Left lung (tissue), 10 donors: ENCODE measurements around the gene CADM1. TPM values are rescaled to one million over a fixed set of nuclear protein-coding genes. Genes with fewer than 3 reads are reported as not detected.

Experiments used
- ATAC-seq: fragments of 200-7000 bp; cut with Tn5 transposase; one replicate; pipeline ENCODE4 v1.9.1; 2020; ENCODE audit warnings: moderate library complexity
- DNase-seq, 4 donors: peaks; one replicate each; pipeline ENCODE4 v3.0.0-alpha.2; 2013 to 2020
- H3K27ac ChIP-seq, 2 donors: fragments of 200-600 bp; sonication (generic) in 1 of 2; one replicate each; pipeline versions ENCODE4 v1.5.0 to v1.8.0; 2020 to 2021
- H3K27me3 ChIP-seq, 2 donors: fragments of 200-600 bp; sonication (generic) in 1 of 2; one replicate each; pipeline versions ENCODE4 v1.5.0 to v1.8.0; 2020 to 2021
- H3K36me3 ChIP-seq, 2 donors: fragments of 200-600 bp; sonication (generic) in 1 of 2; one replicate each; pipeline versions ENCODE4 v1.5.0 to v1.8.0; 2020 to 2021
- H3K4me1 ChIP-seq, 2 donors: fragments of 200-600 bp; one replicate each; pipeline ENCODE4 v1.8.0; 2021
- H3K4me3 ChIP-seq, 2 donors: fragments of 200-600 bp; sonication (generic) in 1 of 2; one replicate each; pipeline versions ENCODE4 v1.5.0 to v1.8.0; 2020 to 2021; ENCODE audit warnings: mild to moderate bottlenecking in 1 of 2
- H3K9me3 ChIP-seq, 2 donors: fragments of 200-600 bp; sonication (generic) in 1 of 2; one replicate each; pipeline versions ENCODE4 v1.5.0 to v1.8.0; 2020 to 2021
- intact Hi-C, 2 donors: fragments of 100-400 bp; cut with DNase I; formaldehyde crosslinking; loops; one replicate each; pipeline versions ENCODE4 v1.11.2 to v1.14.2; 2022
- polyA plus RNA-seq, 6 donors: library from polyadenylated mRNA; unstranded; fragments of 120-200 nt; gene quantifications; one replicate each; pipeline ENCODE4 v1.2.1, GENCODE V29; 2013; ENCODE audit not compliant: insufficient read length in 6 of 6
- total RNA-seq, 2 donors: library from RNA; stranded (reverse); fragmentation: NEBNext Ultra II Directional; extraction: Animal tissue kit (Norgen Biotek cat#: 25700); gene quantifications; one replicate each; pipeline ENCODE4 v1.2.1, GENCODE V29; 2021
- TF ChIP-seq, protein P1 (sequence below), 2 donors: fragments of 200-600 bp; sonication (generic) in 1 of 2; IDR thresholded peaks; one replicate each; pipeline versions ENCODE4 v1.5.0 to v1.8.0; 2021; ENCODE audit warnings: antibody characterized with exemption in 2 of 2
- donor health status: DM: no; HTN: yes; CAD: no.
- donor health status: DM: no; HTN: no; CAD: no.

CADM1 gene
- total and polyA plus RNA-seq, 8 donors: 105 to 307 (median 156) TPM

DNA sequence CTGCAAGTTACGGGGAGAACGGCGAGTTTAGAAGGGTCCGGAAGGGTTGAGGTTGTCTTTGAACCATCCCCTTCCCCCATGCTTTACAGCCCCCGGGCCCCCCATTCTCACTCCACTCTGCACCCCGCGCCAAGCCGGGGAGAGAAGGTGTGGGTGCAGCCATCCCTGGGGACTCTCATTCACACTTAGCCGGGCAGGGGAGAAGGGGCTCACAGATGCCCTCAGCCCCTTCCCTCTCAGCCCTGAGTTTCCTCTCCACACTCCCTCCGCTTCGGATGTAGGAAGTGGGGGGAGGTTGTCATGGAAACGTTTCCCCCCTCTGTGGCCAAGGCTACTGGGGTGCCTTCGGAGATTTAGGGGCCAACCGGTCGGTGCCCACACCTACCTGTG, 334 bp downstream of the CADM1 start:
- Histone ChIP-seq H3K4me3 (peak overlapping the region; percentile 47 to 72), H3K27ac (peak overlapping the region; percentile 68 to 81), H3K9me3 (no peaks in the 10 kb centered on the region), H3K36me3 (no peaks in the 10 kb centered on the region), H3K4me1 (peaks cover 0 to 31% of the 10 kb centered on the region in 2 donors), H3K27me3 (peaks cover 3 to 85% of the 10 kb centered on the region in 2 donors)
- peak; percentile 3 for ATAC-seq
- TF ChIP-seq, protein P1, sequence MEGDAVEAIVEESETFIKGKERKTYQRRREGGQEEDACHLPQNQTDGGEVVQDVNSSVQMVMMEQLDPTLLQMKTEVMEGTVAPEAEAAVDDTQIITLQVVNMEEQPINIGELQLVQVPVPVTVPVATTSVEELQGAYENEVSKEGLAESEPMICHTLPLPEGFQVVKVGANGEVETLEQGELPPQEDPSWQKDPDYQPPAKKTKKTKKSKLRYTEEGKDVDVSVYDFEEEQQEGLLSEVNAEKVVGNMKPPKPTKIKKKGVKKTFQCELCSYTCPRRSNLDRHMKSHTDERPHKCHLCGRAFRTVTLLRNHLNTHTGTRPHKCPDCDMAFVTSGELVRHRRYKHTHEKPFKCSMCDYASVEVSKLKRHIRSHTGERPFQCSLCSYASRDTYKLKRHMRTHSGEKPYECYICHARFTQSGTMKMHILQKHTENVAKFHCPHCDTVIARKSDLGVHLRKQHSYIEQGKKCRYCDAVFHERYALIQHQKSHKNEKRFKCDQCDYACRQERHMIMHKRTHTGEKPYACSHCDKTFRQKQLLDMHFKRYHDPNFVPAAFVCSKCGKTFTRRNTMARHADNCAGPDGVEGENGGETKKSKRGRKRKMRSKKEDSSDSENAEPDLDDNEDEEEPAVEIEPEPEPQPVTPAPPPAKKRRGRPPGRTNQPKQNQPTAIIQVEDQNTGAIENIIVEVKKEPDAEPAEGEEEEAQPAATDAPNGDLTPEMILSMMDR (IDR thresholded peaks at IDR 0.05): no peak
- no peak for DNase-seq
- intact Hi-C loops: loop anchor here in 1 of 2 donors (10.0 kb wide), 1 partner anchor 169 kb away; no protein-coding TSS in a partner anchor

DNA sequence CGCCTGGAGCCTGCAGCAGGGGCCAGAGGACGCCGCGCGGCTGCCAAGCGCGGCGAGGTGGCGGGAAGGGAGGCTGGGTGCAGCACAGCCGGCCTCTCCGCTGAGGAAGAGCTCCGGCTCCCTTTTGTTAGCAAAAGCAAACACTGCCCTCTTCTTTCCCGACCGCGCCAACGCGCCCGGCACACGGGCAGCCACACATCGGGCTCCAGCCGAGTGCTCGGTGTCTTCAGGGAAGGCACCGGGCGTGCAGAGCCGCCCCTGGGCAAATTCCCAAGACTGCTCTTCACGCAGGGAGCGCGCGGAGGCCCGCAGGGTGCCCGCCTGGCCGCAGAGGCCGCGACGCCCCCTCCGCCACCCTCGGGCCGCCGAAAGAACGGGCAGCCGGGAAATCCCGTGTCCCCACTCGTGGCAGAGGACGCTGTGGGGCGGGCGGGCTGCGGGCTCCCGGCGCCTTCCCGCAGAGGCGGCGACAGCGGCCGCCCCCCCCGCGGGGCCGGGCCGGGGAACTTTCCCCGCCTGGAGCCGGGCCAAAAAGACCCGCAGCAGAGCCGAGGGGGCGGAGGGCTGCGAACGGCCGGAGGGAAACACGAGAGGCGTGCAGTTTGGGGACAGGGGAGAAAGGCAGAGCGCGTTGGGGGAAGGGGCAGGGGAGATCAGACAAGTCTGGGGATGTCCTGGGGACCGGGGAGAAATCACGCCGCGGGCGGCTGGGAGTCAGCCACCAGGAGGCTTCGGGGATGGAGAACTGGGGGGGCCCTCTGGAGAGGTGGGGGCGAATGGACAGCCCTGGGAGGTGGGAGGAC, 931 bp downstream of the CADM1 start:
- peak overlapping the region; percentile 68 to 81 for H3K27ac ChIP-seq
- peak; percentile 45 for ATAC-seq

DNA sequence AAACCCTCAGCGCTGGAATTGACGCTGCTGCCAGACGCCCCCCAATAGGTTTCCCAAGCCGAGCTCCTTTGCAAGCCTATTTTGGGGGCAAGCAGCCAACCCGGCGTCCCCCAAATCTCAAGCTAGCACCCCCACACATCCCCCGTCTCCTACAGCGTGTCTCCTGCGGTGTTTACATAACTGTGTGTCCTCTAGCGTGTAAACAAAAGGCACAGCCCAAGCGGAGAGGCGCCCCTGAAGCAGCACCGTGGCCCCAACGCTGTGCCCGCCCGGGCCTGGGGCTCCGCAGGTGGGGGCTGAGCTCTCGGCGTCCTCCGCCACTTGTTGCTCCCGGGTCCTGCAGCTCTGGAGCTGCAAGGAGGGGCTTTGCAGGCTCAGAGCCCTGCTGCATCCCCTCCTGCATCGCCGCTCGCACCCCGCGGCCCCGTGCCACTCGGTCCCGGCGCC, 1.6 kb downstream of the CADM1 start:
- no peaks in the 10 kb centered on the region for H3K9me3 ChIP-seq
- ATAC-seq (no peak), DNase-seq (no peak)
- H3K4me3 ChIP-seq: peak overlapping the region; percentile 47 to 72
- intact Hi-C loops: loop anchor here in 1 of 2 donors (10.0 kb wide), 1 partner anchor 168 kb away; no protein-coding TSS in a partner anchor
- no peaks in the 10 kb centered on the region for H3K36me3 ChIP-seq
- H3K27me3 ChIP-seq: peaks cover 3 to 86% of the 10 kb centered on the region in 2 donors
- TF ChIP-seq, protein P1 (IDR thresholded peaks at IDR 0.05): no peak
- H3K4me1 ChIP-seq: peaks cover 6 to 31% of the 10 kb centered on the region in 2 donors
- peak overlapping the region; percentile 68 to 73 for H3K27ac ChIP-seq

More for the DNA sequence above, 931 bp downstream of the CADM1 start:
- TF ChIP-seq, protein P1 (IDR thresholded peaks at IDR 0.05): peak; percentile 12 to 27
- intact Hi-C loops: loop anchor here in 1 of 2 donors (10.0 kb wide), 1 partner anchor 168 kb away; no protein-coding TSS in a partner anchor
- H3K9me3 ChIP-seq: no peaks in the 10 kb centered on the region
- H3K36me3 ChIP-seq: no peaks in the 10 kb centered on the region
- H3K4me3 ChIP-seq: peak overlapping the region; percentile 47 to 72
- DNase-seq: peak; percentile 71 to 90 (median 78)
- H3K4me1 ChIP-seq: peaks cover 0 to 31% of the 10 kb centered on the region in 2 donors
- peaks cover 3 to 86% of the 10 kb centered on the region in 2 donors for H3K27me3 ChIP-seq

DNA sequence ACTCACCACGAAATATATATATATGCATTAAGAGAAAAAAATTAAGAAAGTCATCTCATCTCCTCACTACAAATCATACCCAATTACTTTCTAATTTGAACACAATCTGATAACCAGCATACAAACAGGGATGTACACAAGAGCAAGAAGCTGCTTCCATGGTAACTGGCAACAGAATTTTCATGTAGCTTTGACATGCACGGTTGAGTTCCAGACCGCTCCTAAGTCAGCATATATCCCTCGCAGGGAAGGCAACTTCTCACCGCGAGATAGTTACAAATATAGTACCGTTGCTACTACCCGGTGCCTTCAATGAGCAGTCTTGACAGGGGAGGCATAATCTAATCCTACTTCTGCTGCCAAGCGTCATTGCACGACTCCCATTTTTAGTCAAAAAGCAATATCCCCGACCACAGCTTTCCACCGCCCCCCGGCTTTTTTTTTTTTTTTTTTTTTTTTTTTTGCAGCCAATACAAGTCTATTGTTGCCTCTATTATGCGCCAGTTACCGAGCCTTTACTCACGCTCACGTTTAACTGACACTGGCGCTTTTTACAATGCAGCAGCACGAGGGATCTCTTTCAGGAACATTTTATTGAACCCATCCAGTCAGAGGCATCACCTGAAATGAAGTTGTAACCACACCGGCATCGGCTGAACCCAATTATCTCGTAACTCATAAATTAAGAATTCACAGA, 2.2 kb downstream of the CADM1 start:
- no peak for ATAC-seq
- Histone ChIP-seq H3K27ac (peak overlapping the region; percentile 68 to 73), H3K36me3 (no peaks in the 10 kb centered on the region), H3K27me3 (peaks cover 3 to 83% of the 10 kb centered on the region in 2 donors), H3K4me1 (peaks cover 7 to 31% of the 10 kb centered on the region in 2 donors), H3K9me3 (no peaks in the 10 kb centered on the region), H3K4me3 (peak overlapping the region; percentile 47 to 72)
- TF ChIP-seq, protein P1 (IDR thresholded peaks at IDR 0.05): no peak
- DNase-seq: peak in 2 of 4 donors; percentile 56 to 65
- intact Hi-C loops: loop anchor here in 1 of 2 donors (10.0 kb wide), 1 partner anchor 167 kb away; no protein-coding TSS in a partner anchor
